ENCODE measurements around the gene MEX3A.
"Not testable (repeated sequence)": the region's sequence is repeated elsewhere in the genome, so short reads cannot be mapped to it uniquely, and the experiment has no call there.

Gene MEX3A

DNA sequence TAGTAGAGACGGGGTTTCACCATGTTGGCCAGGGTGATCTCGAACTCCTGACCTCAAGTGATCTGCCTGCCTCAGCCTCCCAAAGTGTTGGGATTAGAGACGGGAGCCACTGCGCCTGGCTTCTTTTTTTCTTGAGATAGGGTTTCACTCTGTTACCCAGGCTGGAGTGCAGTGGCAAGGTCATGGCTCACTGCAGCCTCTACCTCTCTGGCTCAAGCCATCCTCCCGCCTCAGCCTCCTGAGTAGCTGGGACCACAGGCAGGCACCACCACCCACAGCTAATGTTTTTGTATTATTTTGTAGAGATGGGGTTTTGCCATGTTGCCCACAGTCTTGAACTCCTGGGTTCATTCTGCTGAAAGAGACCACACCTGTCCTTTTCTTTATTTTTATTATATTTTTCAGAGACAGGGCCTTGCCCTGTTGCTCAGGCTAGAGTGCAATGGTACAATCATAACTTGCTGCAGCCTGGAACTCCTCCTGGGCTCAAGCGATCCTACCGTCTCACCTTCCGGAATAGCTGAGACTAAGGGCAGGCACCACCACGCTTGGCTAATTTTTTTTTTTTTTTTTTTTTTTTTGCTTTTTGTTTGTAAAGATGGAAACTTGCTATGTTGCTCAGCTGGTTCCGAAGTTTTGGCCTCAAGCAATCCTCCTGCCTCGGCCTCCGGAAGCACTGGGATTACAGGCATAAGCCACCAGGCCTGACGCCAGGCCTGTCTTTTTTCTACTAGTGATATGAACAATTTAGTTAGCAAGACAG, 35.3 kb upstream of the MEX3A start:
- DNase-seq: no peak

DNA sequence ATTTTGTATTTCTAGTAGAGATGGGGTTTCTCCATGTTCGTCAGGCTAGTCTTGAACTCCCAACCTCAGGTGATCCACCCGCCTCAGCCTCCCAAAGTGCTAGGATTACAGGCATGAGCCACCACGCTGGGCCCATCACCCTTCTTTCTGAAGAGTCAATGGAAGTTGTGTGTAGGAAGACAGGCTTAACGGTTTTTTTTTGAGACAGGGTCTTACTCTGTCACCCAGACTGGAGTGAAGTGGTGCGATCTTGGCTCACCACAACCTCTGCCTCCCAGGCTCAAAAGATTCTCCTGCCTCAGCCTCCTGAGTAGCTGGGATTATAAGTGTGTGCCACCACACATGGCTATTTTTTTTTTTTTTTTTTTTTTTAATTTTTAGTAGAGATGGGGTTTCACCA, 34.5 kb upstream of the MEX3A start:
- DNase-seq: not testable (repeated sequence)

DNA sequence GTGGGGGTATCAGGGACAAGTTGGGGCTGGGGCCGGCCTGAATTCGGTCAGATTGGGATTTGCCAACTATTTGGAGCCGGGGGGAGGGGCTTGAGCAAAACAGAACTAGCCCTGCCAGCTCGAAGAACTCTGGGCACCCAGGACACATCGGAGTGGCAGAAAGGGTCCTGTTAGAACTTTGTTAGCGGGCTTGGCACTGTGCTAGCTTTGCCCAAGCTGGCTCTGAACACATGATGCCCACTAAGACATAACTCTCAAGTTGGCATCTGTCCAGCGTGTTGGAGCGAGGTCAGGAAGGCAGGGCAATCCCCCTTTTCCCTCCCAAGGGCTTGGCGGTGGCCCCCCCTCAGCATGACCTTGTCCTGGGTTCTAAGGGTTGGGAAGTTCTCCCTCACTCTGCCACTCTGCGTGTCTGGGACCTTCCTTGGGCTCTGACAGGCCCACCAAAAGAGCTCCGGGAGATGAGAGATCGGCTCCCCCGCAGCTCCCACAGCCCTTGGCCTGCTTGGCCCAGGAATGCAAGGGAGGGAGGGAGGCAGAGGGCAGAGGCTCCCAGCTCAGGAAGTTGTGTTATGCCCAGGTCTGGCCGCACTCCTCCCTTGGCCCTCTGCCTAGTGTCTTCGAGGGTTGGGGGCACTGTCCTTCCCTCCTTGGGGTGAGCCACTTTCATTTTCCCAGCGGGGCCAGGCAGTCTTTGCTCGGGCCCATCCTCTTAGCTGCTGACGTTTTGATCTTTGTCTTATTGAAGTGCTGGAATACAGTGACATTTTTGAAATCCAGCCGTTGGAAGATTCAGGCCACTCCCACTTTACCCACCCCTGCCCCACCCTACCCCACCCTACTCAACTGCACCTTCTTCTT, 33.5 kb upstream of the MEX3A start:
- DNase-seq: no peak

DNA sequence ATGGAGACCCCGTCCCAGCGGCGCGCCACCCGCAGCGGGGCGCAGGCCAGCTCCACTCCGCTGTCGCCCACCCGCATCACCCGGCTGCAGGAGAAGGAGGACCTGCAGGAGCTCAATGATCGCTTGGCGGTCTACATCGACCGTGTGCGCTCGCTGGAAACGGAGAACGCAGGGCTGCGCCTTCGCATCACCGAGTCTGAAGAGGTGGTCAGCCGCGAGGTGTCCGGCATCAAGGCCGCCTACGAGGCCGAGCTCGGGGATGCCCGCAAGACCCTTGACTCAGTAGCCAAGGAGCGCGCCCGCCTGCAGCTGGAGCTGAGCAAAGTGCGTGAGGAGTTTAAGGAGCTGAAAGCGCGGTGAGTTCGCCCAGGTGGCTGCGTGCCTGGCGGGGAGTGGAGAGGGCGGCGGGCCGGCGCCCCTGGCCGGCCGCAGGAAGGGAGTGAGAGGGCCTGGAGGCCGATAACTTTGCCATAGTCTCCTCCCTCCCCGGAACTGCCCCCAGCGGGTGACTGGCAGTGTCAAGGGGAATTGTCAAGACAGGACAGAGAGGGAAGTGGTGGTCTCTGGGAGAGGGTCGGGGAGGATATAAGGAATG, 32.8 kb upstream of the MEX3A start:
- no peak for DNase-seq

DNA sequence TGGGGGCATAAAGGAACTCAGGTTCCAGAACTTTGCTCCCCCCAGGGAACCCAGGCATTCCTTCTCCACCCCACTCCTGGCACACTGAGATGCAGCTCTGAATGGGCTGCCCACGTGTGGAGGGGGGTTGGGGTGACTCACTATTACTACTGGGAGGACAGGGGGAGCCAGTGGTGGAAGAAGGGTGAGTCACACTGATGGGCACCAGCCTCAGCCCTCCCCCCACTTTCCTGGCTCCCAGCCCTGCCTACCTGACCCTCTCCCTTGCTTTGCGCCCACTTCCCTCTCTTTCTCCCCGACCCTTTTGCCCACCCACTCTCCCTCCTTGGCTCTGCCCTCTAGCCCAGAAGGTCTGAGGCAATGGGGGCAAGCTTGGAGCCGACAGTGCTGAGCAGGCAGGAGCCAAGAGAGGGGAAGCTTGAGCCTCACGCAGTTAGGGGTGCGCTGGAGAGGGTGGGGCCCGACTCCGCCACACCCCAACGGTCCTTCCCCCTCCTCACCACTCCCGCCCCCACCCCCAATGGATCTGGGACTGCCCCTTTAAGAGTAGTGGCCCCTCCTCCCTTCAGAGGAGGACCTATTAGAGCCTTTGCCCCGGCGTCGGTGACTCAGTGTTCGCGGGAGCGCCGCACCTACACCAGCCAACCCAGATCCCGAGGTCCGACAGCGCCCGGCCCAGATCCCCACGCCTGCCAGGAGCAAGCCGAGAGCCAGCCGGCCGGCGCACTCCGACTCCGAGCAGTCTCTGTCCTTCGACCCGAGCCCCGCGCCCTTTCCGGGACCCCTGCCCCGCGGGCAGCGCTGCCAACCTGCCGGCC, 32.0 kb upstream of the MEX3A start, which contains the start of gene LMNA:
Gene LMNA (plus strand): TSS at position 611 of the 818 bp plus-strand sequence. CDS start 208 bp downstream, outside the sequence.
- DNase-seq: peak; percentile 57

DNA sequence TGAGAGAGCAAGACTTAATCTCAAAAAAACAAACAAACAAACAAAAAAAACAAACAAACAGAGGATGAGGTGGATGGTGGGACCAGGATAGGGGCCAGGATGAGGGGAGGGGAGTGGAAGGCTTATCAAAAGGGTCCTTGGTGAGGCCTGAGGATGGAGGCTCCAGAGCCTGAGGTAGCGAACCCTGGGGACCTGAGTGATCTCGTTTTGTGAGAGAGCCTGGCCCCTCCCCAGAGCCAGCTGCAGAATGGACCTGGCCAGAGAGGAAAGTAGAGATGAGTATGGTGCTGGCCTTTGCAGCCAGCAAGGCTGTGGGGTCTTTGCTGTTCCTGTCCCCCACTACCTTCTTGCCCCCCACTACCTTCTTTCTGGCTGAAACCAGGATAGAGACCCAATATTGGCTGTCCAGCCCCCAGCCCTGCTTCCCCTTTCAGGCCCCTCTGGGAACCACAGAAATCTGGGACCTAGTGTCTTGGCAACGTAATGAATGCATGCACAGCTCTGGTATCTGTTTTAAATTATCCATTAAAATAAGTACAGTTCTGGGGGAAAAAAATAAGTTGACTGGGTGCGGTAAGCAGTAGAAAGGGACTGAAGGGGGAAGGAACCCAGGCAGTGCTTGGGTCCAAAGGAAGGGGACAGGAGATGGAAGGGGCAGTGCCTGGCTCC, 31.2 kb upstream of the MEX3A start:
- no peak for DNase-seq

DNA sequence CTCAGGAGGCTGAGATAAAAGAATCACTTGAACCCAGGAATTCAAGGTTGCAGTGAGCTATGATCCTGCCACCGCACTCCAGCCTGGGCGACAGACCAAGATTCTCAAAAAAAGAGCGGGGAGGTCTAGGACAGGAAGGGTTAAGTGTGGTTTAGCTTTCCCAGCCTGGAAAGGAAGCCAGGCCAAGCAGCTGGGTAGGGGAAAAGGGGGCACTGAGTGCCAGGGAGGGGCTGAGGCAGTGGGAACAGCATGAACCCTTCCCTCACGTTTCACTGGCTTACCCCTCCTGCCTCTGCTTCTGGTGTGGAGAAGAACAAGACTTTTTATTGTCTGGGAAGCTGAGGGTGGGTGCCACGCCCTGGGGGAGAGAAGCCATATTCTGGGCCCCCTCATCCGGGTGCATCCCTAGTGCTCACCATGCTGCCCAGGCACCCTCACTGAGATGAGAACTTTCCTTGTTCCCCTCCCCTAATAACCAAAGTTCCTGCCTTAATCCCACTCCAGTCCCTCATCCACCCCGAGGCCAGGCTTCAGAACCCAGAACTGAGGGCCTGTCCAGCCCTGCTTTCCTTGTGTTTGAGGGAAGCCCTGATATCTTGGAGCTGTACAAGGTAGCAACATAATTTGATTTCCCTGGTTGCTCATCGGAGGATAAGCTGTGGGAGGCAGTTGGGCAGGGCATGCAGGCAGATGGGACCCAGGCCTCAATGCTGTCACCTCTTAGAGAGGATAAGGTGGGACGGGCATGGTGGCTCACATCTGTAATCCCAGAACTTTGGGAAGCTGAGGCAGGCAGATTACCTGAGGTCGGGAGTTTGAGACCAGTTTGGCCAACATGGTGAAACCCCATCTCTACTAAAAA, 30.2 kb upstream of the MEX3A start:
- no peak for DNase-seq

DNA sequence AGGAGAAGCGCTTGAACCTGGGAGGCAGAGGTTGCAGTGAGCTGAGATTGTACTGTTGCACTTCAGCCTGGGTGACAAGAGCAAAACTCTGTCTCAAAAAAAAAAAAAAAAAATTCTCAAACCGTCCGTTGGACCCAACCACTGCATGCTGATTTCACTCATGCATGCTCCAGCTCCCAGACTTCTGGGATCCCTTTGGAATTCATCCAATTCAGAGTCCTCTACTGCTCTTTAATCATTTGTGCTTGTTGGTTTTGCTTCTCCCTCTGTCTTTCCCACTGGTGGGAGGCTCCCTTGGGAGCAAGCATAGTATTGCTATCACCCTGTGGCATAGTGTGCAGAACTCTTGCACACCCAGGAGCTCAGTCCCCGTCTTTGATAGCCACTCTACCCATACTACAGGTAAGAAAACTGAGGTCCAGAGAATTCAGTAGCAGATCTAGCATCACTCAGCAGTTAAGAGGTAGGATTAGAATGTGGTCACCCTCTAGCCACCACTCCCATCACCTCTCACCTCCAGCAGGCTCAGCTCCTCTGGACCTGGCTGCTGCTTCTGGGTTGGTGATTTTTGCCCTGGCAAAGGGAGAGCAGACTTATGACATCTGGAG, 29.2 kb upstream of the MEX3A start:
- DNase-seq: no peak

DNA sequence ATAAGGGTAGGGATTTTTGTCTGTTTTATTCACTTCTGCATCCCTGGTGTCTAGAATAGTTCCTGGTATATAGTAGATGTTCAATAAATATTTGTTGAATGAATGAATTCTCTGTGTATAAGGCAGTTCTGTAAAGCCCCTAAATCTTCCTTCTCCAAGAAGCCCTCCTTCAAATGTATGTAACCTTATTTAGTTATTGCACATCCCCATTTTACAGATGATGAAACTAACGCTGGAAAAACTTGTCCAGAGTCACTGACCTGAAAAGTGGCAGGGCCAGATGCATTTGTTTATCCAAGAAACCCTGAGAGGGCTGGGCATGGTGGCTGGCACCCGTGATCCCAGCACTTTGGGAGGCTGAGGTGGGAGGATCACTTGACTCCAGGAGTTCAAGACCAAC, 28.0 kb upstream of the MEX3A start:
- no peak for DNase-seq

DNA sequence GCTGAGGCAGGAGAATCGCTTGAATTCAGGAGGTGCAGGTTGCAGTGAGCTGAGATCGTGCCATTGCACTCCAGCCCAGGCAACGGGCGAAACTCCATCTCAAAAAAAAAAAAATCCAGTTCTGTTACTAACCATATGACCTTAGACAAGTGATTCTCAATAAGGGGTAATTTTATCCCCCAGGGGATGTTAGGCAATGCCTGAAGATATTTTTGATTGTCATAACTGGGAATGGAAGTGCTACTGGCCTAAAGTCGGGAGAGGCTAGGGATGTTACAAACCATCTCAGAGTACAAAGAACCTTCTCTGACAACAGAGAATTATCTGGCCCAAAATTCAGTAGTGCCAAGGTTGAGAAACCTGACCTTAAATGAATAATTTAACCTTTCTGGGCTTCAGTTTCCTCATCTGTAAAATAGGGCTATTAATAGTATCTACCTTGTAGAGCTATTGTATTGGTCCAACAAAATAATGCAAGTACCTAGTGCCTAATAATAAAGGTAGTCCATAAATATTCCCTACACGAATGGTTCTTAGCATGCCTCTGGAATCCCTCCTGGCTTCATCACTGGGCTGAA, 26.5 kb upstream of the MEX3A start:
- DNase-seq: no peak

DNA sequence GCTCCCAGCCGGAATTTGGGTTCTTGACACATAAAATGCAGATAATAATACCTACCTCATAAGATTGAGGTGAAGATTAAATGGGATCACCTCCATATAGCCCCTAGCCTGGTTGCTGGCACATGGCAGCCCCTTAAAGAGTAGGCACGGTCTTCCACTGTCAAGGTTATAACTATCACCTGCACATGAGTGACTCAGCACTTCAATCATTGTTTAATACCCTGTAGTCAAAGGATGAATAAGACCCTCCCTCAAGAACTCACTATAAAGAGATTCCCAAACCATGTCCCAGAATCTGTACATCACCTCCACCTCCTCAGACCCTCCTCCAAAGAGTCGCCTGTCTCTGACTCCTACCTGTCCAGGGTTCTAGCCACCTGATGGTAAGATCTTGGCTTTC, 25.8 kb upstream of the MEX3A start:
- DNase-seq: no peak

DNA sequence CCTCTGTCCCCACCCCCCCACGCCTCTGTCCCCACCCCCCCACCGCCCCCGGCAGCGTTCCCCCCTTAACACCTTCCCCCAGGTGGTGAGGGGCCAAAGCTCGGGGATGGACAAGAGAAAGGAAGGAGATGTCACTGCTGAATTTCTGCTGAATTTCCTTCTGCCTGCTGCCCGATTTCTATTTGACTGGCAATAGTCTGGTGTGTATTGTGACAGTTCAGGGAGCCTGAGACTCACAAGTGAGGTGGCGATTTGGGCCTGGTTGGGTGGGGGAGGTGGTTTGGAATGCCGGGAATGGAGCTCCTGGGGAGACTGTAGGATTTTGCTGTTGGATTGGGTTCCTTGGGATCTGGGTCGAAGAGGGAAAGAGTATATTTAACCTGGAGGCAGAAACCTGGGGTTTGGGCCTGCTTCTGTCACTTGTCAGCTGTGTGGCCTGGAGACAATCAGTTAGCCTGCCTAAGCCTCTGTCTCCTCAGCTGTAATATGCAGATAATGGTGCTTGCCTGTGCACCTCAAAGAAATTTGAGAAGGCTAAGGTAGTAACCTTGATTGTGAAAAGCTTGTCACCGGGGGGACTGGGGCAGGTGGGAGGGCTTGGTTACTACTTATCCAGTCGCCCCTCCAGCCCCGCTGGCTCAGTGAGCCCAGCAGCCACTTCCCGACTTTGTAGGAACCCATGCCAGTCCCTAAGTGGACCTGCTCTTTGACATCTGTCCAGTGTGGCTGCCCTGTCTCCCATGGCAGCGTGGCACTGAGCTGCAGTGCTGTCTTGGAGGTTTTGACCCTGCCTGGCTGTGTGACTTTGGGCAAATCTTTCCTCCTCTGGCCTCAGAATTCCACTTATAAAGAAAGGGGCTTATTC, 24.6 kb upstream of the MEX3A start:
- DNase-seq: no peak

DNA sequence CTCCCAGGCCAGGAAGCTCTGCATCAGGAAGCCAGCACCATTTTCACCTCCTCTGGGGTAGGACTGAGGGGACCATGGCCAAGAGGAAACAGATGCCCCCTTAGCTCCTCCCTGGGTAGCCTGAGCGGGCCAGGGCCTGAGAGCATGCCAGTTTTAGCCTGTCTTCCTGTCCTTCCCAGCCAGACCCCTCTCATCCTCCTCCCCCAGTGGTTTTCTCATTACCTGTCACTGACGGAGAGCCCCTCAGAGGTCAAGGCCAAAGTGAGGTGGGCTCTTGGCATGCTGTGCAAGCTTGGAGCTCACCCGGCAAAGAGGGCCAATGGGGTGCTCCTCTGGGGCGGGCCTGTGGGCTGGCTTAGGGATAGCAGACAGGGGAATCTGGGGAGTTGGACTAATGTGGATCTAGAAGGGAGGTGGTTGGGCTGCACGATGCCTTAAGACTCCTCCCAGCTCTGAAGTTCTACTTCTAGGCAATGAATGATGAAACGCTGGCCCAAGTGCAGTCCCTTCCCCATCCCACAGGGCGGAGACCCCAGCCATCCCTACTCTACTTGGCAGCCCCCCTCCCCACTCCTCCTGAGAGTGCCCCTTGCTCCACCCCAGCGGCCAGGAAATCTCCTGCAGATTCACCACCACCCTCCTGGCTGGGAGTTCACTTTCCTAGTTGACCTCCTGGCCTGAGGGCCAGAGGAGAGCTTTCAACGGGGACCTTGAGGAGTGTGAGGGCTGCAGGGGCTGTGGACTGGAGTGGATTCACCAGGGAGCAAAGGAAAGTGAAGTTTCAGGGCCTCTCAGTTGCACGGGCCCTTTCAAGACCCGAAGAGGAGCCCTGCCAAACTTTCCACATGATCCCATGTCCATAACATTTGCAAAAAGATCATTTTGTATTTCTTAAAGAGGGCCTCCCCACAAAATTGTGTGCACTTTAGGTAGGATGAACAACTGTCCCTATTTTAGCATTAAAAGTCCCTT, 22.9 kb upstream of the MEX3A start:
- DNase-seq: no peak

DNA sequence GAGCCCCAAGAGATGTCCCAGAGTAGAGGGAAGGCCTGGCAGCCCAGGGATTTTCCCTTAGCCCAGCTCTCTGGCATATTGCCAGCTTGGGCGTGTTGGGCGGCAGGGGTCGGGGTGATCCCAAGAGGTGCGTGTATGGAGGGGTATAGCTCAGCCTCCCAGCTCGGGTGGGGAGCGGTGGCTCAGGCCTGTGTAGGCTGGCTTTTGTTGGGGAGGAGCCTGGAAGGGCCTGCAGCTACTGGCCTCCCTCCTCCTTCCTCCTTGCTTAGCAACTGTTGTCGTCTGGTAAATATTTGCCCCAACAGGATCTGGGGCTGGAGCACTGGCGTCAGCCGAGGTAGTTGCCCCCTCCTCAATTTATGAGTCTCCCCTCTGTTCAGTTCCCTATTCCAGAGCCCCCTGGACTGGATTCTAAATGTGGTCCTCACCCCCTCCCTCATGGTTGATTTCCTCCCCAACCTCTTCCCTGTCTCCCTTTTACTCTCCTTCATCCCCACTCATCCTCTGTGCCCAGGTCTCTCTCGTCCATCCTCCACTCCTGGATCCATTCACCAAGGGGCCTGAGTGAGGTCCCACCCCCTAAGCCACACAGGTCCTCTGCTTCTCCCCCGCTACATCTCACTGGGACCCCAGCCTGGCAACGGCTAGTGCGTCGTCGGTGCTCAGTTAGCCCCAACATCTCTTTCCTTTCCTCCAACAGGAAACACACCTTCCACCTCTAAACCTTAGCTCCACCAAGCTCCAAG, 22.0 kb upstream of the MEX3A start:
- DNase-seq: no peak

DNA sequence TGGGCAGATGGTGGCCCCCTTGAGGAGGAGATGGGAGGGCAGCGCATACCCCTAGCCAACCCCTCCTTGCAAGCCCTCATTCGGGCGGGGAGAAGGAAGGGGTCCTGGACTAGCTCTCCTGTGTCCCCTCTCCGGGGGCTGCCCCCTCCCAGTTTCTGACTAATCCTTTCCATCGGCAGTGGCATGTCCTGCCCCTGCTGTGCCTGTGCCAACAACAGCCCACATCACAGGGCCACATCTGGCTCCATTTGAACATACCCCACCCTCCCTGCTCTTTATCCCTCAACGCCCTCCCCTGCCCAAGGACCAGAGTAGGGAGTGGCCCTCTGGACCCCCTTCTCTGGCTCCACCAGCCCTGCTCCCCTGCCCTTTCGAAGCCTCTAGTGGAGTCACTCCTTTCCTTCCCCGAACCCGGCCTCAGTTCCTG, 21.3 kb upstream of the MEX3A start:
- DNase-seq: no peak

DNA sequence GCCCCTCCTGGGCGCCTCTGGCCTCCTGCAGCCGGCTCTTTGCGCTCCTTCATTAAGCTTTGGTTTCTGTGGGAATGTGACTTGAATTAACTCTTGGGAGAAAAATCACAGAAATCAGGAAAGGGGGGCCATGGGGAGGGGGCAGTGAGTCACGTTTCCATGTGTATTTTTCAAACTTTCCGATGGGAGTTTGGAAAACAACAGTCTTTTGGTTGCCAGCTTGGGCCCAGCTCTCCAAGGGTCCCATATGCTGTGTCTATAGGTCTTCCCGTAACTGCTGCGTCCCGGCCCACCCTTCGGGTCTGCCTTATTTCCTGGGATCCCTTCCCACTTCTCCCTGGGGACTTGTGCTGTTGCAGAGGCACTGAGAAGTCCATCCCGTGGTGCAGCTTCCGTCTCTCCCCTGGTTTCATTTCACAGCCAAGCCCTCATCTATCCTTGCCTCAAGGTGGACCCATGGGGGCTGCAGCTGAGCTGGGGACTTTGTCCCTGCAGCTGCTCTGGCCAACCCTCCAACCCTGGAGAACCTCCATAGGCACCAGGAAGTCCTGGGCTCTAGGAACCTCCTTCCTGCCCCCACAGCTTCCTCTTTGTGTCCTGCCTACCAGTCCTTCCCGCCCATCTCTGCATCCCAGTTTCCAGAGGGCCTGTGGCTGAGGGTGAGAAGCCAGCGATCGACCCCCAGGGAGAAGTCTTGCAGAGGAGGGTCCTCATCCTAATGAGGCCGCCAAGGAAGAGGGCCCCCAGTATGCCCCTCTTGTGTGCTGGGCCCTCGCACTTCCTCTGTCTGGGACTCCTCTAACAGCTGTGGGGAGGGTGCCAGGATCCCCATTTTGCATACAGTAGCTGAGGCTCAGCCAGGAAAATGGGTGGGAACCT, 20.6 kb upstream of the MEX3A start:
- DNase-seq: no peak
